SIG-M5 (cell line): ENCODE measurements around the gene TMEM39A.

Experiments
- DNase-seq: peaks from one replicate; lab custom pipeline; 2025; lab: John Stamatoyannopoulos, UW

Gene TMEM39A

DNA sequence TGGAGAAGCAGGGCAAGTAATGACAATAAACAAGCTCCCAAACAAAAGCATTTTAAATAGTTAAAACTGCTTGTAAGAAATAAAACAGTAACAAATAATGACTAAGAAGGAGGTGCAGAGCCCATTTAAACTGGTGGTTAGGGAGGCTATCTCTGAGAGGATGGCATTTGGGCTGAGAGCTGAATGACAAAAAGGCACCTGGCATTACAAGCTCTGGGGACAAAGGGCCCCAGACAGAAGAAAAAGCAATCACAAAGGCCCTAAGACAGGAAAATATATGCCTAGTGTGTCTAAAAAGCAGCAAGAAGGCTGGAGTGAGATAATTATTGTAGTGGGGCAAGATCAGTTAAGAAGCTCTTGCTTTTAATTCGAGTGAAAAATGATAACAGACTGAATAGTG lies 9.6 kb downstream of the TMEM39A start:
- DNase-seq: no peak

DNA sequence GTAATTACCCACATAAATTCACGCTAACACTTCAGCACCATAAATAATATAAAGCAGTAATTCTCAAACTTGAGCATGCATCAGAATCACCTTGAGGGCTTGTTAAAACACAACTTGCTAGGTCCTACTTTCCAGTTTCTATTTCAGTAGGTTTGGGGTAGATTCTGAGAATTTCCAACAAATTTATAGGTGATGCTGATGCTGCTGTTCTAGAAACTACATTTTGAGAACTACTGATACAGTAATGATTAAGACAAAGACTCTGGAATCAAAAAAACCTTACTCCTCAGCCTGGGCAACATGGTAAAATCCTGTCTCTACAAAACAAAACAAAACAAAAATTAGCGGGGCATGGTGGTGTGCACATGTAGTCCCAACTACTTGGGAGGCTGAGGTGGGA lies 18.8 kb downstream of the TMEM39A start:
- DNase-seq: no peak

DNA sequence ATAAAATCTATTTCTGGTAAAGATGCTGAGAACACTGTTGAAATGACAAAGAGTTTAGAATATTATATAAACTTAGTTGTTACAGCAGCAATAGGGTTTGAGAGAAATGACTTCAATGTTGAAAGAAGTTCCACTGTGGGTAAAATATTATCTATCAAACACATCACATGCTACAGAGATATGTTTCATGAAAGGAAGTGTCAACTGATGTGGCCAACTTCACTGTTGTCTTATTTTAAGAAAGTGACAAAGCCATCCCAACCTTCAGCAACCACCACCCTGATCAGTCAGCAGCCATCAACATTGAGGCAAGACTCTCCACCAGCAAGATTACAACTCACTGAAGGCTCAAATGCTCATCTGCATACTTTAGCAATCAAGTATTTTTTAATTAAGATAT lies 20.2 kb downstream of the TMEM39A start:
- DNase-seq: no peak

DNA sequence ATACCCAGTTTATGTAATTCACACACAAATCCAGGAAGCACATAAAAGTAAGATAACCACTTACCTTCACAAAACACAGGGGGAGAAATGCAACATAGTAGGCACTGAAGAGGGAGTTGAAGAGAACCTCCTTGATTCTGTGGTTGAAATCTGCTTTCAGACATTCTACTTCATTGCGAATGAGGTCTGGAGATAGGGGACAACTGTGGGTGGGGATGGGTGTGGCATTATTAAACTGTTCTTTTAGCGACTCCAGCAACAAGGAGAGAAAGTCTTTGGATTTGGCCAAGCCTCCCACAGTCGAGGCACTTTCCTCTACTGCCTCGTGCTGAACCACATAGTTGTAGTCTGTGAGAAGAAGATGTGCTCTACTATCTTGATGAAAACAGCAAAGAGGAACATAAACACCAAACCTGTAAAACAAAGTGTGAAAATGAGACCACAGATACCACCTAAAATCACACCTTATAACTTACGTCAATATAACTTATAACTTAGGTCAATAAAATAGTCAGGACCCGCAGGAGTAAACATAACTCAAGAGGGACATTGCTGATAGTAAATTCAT lies 25.6 kb downstream of the TMEM39A start:
- DNase-seq: no peak

DNA sequence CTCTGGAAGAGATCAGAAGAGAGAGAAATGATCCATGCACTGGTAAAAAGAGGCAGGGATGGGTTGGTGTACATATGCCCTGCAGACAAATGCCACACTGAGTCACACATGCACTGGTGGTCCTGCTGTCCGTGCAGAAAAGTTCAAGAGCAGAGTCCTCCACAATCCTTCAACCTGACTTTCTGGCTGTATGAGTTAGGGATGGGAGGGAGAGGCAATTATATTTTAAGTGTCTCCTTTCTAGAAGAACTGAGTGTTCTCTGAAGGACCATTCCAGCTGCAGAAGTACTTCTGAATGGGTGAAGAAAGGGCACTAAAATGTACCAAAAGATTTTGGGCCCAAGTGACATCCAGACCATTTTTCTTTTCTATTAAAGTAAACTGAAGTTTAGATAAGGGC lies 26.4 kb downstream of the TMEM39A start:
- DNase-seq: no peak

DNA sequence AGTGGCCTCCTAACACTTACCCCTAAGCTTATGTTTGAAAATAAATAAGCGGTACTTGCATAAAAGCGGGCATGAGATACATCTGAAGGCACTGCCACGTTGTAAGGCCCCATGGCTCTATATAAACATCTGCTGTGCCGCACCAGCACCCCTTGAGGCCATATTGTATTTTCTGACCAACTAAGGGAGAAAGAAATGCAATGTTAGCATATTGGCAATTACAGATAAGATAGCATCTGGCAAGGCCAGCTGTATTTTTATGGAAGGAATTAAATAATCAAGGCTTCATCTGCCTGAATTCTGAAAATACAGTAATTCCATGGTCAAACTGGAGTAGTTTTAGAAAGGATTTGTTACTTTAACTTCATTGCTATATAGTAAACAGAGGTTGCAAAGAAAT lies 28.7 kb downstream of the TMEM39A start:
- no peak for DNase-seq

DNA sequence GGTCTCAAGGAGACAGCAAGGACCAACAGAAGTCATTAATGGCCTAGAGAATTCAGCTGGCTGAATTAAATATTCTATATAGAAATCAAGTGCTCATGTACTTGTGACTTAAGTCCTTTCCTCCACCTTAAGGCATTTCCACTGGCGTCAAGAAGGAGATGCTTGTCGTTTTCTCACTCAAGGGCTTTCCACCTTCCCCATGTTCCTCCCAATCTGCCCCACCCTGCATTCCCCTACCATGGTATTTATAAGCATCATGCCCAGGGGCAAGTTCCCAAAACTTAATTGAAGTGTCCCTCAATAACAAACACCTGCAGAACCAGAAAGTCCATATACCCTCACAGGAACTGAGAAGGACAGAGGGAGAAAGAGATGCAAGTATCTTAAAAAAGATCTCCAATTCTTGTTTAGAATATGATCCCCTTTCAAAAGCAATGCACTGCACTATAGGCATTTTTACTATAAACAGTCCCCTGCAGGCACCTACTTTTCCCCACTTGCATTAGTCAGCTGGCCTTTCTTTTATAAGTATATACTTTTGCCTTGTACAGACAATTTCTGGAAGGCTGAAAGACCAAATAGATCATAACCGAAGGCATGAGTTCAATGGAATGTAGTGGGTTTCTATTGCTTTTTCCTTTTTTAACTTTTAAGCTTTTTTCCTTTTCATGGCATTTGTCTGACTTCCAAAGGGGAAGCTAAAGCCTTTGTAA lies 29.6 kb downstream of the TMEM39A start:
- no peak for DNase-seq

DNA sequence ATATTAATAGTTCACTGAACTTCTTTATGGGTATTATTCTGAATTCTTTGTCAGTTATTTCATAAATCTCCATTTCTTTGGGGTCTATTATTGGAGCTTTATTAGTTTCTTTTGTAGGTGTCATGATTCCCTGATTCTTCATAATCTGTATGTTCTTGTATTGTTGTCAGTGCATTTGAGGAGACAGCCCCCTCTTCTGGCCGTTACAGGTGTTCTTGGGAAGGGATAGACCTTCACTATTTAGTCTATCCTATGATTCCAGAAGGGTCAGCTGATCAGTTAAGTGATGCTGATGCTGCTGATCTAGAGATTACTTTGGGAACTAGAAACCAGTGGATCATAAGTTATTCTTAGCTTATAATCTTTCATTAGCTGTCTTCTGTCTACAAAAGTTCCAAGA lies 34.9 kb downstream of the TMEM39A start:
- DNase-seq: no peak

DNA sequence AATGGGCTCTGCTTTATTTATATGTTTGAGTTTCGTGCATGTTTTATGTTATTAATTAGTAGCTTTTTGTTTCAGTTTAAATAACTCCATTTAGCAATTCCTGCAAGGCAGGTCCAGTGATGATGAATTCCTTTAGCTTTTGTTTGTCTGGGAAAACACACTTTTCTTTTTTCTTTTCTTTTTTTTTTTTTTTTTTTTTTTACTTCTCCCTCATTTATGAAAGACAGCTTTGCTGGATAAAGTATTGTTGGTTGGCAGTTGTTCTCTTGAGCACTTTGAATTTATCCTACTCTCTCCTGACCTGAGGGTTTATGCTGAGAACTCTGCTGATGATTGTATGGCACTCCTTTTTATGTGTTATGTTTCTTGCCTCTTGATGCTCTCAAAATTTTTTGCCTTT lies 35.7 kb downstream of the TMEM39A start:
- no peak for DNase-seq

DNA sequence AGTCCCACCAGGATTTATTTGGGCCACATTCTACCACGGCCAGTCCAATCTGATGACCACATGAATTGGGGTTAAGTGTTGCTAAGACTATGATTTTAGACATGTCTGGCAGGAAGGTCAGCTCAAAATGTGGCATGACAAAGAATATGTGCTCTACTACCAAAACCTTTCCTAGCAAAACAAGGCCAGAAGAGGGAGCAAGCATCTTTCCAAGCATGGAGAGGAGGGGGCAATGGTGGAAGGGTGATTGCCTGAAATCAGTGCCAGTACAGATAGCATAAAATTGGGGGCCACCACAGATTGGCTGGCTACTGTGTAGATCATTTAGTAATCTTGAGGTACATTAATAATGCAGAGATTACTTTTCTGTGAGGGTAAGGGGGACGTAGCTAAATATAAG lies 43.2 kb downstream of the TMEM39A start:
- no peak for DNase-seq

DNA sequence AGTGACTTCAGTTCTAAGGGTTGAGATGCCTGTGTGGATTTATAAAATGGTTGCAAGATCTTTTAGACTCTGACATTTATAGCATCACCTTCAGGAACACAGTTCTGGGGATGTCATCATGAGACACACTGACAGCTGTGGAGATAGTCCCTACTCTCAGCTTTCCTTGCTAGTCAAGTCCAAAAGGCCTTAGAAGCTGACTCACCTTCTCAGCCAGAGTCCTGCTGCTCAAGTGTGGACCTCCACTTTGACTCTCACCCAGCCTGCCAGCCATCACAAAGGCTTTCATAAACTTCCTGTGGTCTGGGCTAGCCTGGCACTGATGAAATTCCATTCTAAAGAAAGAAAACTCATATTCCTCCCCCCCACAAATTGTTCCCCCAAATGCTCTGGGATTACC lies 44.8 kb downstream of the TMEM39A start:
- DNase-seq: no peak

DNA sequence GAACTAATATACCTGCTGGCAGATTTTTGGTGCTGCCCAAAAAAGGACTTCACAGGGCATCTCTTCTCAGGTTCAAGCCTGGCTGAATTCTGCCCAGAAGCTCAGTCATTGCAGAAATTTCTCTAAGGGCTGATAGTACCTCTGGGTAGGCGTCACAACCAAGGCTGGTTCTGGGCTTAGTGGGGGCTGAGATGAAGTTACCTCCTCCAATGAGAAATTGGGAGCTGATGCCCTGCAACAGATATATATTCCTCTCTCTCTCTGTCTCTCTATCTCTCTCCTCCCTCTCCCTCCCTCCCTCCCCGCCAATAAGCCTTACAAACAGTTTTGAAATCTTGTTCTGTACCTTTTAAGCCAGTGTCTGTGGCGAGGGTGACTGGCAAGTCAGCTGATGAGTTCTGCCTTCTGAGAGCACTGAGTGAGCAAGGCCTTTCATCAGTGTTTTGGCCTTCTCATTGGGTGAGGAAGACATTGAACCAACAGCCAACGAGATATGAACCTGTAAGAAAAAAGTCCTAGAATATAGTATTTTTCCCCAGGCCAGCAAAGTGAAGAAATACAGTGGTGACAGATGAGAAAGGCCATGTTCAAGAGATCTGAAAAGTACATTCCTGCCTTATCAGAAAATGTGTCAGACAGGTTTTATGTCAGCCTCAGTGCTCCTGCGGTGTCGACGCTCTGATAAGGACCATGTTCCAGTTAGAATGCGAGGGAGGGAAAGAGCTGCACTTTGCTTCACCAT lies 45.5 kb downstream of the TMEM39A start:
- DNase-seq: no peak

DNA sequence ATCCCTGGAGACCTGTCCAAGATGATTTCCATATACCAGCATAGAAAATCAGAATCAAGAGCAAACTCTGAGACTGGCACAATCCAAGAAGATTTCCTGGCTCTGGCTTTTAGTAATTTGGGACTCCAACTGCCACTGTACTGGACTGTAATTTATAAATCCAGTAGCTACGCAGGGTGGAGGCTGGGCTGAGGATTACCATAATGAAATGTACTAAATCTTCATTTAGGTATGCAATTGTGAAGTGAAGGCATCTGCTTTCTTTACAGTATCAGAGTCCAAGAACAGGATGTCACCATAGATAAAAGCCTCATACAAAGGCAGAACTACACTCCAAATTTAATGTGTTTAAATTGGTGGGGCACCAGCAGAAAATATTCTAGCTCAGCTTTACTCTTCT lies 46.5 kb downstream of the TMEM39A start:
- DNase-seq: no peak

DNA sequence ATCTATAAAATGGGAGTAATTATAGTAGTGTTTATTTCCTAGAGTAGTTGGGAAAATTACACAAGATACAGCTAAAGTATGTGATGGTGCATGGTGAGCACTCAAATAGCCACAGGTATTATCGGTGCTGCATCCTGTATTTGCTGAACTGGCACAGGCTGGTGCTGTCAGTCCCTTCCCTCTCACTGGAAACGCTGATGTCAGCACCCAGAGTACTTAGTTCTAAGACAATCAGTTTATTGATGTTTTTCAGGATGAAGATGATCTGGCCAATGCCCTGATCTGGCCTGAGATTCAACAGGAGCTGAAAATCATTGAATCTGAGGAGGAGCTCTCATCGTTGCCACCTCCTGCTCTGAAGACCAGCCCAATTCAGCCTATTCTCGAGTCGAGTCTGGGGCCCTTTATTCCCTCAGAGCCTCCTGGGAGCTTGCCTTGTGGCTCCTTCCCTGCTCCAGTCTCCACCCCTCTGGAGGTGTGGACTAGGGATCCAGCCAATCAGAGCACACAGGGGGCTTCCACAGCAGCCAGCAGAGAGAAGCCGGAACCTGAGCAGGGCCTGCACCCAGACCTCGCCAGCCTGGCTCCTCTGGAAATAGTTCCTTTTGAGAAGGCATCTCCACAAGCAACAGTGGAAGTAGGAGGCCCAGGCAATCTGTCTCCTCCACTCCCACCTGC lies 49.7 kb downstream of the TMEM39A start:
- DNase-seq: no peak

DNA sequence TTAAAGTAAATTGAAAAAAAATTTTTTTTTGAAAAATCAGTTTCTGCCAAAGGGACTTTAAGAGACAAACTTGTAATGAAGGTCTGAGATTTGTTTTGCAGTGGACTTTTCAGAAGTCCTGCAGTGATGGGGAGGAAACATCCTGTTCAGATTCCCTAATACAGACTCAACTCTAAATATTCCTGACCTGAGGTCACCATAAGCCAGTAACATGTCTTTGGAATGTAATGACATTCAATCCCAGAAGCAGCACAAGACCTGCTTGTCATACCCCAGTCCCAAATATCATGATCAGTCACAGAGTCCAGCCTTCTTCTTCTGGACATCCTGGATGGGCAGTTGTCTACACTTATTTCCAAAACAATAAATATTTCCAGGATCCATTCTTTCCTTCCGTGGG lies 53.6 kb downstream of the TMEM39A start:
- DNase-seq: no peak

DNA sequence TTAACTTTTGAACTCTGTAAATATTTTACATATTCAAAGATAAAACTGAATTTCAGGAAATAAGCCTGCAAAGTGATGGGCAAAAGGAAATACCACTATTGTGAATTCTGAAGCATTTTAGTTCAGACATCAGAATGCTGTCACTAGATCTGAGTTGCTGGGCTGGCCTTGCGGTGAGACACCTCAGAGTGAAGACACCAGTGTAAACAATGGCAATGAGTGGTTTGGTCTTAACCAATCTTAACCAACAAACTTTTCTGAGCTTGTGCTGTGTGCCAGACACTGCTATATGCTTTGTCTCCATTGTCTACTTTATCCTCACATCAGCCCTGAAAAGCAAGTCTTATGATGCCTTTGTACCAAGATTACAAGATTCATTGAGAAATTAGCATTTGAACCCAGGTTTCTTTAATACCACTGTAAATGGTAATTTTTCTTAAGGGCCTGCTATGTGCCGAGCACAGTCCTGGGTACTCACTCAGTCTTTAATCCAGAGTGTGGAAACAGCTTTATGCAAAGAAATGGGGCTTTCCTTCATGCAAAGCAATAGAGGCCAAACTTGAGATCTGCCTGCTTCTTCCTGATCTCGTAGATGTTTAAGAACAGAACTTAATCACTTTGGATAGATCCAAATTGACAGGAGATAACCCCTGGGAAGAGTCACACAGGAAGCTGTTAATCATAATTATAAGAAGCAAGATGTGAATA lies 55.0 kb downstream of the TMEM39A start:
- DNase-seq: no peak

DNA sequence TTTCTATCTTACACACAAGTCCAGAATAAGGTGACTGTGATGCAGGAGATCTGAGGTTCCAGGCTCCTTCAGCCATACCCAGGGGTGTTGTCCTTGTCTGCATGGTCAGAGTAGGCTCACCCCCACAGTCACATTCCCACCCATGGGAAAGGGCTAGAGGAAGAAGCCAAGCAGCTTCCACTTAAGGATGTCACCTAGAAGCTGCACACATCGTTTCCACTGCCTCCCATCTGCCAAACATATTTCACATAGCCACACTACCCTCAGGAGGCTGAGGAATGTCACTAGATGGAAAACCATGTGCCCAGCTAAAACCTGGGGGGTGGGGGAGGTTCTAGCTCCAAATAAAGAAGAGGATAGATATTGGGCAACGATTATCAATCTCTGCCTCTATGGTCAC lies 58.1 kb downstream of the TMEM39A start:
- no peak for DNase-seq

DNA sequence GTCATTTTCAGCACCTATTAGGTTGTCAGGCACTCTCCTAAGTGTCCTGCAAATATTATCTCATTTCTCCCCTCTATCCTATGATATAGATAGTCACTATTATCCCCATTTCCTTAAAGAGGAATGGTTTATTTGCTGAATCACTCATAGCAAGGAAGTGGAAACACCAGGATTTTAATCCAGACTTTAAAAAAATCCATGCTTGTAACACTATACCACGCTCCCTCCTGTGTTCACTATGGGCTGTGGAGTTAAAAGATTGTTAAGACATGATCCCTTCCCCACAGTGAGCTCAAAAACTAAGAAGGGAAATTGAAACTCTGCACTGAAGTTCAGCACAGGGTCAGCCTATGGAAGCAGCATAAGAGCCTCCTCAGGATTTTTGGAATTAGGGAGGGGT lies 60.2 kb downstream of the TMEM39A start:
- DNase-seq: no peak

DNA sequence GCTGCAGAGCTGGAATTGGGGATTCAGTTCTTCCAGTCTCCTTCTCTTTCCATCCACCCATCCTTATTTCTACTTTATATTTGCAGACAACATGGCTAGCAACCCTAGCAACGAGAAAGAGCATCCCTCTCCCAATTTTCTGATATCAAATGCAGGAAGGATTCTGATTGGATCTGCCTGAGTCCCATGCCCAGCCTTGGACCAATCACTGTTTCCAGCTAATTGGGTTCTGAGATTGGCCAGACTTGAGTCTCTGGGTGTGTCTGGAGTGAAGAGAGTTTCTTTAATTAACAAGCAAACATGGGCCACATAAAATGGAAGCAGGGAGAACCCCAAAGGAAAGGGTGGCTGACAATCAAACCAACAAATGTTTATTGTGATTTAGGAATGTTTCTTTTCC lies 60.6 kb downstream of the TMEM39A start:
- DNase-seq: no peak

DNA sequence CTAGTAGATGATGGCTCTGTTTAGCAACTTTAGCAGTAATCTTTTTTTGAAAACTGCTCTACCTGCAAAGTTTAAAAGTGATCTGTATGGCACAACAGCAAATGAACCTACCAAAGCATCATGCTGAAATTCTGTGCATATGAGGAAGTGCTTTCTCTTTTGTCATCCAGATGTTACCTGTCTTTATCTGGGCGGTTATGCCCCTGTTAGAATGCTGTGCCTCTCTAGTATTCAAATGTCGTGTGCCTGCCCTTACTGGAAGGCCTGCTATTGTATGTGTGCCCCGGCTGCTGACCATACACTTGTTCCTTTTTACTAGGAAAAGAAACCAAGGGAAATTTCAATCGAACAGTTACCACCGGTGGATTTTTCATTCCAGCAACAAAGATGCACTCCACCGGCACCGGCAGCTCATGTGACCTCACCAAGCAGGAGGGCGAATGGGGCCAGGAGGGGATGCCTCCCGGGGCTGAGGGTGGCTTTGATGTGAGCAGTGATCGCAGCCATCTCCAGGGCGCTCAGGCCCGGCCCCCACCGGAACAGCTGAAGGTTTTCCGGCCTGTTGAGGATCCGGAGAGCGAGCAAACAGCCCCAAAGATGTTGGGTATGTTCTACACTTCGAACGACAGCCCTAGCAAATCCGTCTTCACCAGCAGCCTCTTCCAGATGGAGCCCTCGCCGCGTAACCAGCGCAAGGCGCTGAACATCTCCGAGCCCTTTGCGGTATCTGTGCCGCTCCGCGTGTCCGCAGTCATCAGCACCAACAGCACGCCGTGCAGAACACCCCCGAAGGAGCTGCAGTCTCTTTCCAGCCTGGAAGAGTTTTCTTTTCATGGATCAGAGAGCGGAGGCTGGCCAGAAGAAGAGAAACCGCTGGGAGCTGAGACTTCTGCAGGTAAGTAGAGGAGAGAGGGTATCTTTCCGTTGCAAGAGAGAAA lies 61.6 kb downstream of the TMEM39A start:
- DNase-seq: no peak

DNA sequence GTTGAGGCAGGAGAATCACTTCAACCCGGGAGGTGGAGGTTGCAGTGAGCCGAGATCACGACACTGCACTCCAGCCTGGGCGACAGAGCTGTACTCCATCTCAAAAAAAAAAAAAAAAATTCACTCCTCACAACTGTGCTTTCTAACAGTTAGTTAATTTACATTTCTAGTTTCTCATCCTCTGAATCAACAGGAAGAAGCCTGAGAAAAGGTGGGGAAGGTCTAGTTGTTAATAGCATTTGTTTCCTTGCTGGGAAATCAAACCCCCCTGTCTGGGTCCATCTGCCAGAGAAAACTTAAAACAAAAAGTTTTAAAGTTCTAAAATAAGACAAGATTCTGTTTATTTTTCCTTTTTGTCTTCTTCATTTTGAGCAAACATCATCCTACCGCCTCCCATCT lies 62.3 kb downstream of the TMEM39A start:
- no peak for DNase-seq
